Mammary epithelial cell (primary cell): Measurements from ENCODE around the gene LILRA6.

Source experiments
- EZH2 ChIP-seq: IDR thresholded peaks from 2 replicates; pipeline ENCODE4 v1.6.1; 2012; ENCODE audit warnings: low read length, inconsistent platforms, borderline replicate concordance
- TF ChIP-seq, protein P1 (sequence below), 2 donors: IDR thresholded peaks in 1 of 2; conservative IDR thresholded peaks in 1 of 2; 2 replicates each; pipeline ENCODE4 v1.5.1; 2011 to 2012; ENCODE audit warnings: inconsistent platforms in 2 of 2, low read length in 2 of 2, mild to moderate bottlenecking in 2 of 2, control low read depth in 1 of 2, low read depth in 1 of 2; ENCODE audit not compliant: insufficient read depth in 1 of 2; ENCODE audit errors: extremely low read depth in 1 of 2

GRCh38 chr19:54266133-54266532, 23.5 kb upstream of the LILRA6 start:
- TF ChIP-seq, protein P1, sequence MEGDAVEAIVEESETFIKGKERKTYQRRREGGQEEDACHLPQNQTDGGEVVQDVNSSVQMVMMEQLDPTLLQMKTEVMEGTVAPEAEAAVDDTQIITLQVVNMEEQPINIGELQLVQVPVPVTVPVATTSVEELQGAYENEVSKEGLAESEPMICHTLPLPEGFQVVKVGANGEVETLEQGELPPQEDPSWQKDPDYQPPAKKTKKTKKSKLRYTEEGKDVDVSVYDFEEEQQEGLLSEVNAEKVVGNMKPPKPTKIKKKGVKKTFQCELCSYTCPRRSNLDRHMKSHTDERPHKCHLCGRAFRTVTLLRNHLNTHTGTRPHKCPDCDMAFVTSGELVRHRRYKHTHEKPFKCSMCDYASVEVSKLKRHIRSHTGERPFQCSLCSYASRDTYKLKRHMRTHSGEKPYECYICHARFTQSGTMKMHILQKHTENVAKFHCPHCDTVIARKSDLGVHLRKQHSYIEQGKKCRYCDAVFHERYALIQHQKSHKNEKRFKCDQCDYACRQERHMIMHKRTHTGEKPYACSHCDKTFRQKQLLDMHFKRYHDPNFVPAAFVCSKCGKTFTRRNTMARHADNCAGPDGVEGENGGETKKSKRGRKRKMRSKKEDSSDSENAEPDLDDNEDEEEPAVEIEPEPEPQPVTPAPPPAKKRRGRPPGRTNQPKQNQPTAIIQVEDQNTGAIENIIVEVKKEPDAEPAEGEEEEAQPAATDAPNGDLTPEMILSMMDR (conservative IDR thresholded peaks at IDR 0.05 in 1 of 2, IDR thresholded peaks at IDR 0.05 in 1 of 2; ENCODE audit: extremely low read depth in 1 of 2, insufficient read depth in 1 of 2, low read depth in 1 of 2, low read length in 2 of 2), result peak; percentile 68 to 74
- TF ChIP-seq EZH2, result no peak
